T-helper 2 cell (primary cell): ENCODE results near the gene NDUFA13.

ENCODE experiments used
- DNase-seq, 5 experiments: peaks; one replicate each; pipeline versions ENCODE4 v3.0.0 to v3.0.0-alpha.2; 2012 to 2022

NDUFA13 gene

DNA sequence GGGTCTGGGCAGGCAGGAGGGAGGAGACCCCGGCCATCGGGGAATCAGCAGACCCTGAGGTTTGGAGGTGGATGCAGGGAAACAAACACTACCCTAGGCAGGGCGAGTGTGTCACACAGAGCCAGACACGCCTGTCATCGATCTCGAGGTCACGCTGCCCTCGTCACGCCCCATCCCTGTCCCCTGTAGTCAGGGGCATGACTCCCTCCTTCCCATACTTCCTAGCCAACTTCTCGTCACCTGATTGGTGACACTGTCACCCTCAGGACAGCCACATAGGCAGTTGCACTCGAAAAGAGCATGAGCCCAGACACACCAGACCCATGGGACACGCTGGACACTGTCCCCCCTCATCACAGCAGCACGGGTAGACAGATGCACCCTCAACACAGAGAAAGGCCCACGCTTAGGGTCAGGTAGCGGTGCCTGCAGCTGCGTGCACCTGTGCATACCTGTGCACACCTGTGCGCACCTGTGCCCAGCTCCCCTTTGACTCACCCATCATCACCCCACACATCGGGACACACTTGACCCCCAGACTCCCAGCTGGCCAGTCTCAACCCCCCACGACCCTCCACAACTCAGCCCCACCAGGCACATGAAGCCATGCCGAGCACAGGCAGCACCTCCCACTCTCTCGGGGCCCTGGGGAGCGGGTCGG is 33.9 kb downstream of the NDUFA13 start:
- DNase-seq = no peak

DNA sequence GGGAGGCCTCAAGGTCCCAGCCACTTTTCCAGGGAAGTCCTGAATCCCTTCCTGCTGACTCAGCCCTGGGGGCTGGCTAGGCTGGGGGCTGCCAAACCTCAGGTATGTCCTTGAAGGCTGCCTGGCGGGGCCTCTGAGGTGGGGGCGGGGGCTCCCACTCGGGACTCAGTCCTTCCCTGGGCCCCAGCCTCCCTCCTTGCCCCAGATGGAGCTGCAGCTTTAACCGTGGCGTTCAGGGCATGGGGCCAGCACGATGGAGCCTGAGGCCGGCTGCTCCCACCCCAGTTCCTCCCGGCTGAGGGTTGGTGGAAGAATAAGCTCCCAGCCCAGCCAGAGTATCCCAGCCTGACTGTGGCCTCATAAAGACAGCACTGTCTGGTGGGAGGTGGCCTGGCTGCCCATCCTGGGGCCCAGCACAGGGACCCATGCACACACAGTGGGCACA is 34.5 kb downstream of the NDUFA13 start:
- no peak for DNase-seq

DNA sequence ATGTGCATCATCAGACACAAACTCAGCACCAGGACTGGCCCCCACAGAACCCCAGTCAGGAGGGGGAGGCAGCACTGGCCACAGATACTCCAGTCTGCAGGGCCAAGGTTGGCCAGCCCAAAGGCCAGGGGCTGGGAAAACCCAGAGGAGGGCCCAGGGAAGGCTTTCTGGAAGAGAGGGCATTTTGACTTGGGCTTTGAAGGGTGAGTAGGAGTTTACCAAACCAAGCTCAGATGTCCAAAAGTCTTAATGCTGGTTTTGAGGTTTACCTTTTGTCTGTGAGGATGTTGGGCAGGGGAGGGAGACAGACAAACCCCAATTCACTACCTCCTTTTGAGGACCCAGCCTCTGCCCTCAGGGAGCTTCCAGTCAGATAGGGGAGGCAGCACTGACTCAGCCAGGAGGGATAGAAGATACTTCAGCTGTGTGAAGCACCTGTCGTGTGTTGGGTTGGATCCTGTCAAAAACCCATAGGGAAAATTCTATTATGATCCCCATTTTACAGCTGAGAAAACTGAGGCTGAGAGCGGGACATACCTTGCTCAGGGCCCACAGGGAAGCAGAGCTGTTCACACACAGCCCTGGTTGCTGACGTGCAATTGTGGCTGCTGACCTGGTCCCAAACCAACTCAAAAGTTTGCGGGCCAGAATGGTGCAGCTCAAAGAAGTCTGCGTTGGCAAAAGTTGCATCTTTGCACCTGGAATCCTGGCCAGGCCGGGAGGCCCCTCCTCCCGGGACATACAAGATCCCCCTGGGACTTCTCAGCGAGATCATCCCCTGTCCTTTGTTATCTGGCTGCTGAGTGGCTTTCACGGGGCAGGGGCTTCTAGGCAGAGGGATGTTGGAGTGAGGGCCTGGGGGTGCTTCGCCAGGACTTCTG is 35.2 kb downstream of the NDUFA13 start:
- no peak for DNase-seq

DNA sequence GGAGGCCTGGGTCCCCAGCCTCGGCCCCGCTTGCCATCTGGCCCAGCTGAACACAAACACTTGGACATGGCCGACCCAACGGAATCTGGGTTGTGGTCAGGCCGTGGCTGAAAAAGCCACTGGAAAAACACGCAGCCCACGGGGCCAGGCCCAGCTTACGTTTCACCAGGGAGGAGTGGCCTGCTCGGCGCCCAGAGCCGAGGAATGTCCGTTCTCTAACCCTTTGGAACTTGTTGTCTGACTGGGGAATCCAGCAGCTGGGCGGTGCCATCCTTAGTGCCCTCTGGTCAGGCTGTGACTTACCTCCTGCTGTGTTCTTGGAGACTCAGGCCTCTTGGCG is 35.8 kb downstream of the NDUFA13 start:
- DNase-seq = no peak

DNA sequence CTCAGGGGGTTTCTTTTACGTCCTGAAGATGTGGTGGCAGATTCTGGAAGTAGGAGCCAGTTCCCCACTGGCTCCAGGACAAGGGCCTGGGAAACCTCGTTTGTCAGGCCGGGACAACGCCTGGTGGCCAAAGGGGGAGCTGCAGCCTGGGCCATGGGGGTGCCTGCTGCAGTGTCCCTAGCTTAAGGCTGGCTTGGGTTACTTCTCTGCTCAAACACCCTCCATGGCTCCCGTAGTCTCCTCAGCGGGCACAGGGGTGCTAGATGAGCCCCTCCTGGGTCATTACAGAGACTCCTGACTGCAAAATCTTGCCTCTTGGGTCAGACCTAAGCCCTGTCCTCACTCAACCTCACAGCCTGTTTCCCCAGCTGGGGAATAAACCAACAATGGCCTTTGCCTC is 36.8 kb downstream of the NDUFA13 start:
- peak in 1 of 5 experiments; percentile 37 for DNase-seq

DNA sequence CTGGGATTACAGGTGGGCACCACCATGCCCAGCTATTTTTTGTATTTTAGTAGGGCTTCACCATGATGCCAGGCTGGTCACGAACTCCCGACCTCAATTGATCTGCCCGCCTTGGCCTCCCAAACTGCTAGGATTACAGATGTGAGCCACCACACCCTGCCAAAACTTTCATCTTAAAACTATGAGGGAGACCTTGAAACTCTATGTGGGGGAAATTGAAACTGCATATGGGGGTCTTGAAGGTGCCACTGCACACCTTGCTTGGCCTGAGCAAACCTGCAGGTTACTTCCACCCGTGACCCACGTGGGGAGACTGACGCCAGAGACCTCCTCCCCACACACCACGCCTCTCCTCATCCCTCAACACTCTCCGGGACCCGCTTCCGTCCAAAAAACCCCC is 37.6 kb downstream of the NDUFA13 start:
- DNase-seq = no peak

DNA sequence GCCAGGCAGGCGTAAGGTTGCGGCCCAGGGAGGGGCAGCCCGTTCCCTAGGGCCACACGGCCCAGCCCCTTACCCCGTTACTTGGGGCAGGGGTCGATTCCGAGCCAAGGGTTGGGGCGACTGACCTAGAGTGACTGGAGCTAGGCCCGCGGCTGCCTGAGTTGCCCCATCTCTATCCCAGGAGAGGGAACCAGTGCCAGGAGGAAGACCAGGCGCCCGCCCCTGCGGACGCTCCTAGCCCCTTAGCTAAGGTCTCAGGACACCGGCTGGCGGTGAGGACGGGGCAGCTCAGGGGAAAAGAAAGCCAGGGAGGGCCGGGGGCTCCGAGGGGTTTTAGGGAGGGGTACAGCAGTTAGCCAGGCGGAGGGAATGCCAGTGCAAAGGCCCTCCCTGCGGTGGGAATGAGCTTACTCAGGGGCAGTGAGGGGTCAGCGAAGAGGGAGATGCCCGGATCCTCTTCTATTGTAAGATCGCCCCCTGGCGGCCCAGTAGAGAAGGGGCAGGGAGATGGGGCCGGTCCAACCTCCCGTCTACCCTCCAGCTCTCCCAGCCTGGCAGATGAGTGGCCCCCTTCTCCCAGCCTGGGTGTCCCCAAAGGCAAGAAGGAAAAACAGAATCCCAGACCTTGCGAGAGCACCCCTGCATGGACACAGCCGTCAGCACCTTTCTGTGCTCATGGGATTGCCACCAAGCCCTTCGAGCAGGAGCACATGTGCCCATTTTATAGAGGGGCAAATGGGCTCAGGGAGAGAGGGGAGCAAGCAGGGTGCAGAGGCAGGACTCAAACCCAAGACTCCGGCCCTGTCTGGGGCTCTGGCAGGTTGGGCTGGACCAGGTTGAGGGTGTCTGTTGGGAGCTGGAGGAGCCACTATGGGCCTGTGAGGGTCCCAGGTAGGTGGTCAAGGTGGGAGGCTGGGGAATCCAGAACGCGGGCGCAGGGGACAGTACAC is 38.3 kb downstream of the NDUFA13 start:
- peak in 3 of 5 experiments; percentile 43 to 52 (median 45) for DNase-seq

DNA sequence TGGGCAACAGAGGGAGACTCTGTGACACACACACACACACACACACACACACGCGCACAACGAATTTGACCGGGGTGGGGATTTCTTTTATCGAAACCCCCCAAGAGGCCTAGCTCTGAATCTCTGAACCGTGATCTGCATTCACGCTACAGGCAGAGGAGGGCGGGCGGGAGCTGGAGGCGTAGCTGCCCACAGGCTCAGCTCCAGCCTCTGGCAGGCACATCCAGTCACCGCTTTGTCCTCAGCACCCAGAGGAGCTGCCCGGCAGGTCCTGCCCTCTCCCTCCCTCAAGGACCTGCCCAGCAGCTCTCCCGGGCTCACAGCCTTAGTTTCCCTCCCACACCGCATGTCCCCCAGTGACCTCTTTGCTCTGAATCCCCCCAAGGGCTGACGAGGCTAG is 42.0 kb downstream of the NDUFA13 start:
- no peak for DNase-seq

DNA sequence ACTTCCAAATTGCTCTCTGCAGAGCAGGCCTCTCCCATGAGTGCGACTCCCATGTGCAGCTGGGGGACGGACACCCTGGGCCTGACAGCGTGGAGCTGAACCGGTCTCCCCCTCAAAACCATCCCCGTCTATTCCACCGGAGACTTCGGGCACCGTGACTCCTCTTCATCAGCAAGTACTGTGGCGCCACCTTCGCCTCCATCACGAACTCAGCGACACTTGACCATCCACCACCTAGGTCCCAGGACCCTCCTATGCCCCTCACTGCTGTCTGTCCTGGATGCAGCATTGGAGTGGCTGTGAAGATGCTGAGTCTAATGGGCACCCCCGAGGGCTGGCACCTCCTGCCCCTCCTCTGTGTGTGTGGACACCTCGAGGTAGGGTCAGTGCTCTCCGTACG is 42.6 kb downstream of the NDUFA13 start:
- no peak for DNase-seq

DNA sequence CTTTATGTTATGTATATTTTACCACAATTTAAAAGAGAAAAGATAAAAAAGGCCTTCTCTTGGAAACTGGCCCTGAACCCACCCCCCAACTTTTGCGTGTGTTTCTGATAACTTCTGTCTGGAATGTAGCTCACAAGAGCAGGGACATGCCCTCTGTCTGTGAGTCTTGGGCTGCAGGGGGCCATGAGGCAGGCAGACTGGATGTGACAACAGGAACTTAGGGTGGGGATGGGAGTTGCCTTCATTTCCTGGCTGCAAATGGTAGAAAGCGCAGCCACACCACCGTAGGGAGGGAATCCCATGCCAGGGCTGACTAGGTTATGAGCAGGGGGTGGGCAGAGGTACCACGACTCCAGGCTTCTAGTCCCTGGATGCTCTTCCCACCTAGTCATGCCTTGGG is 43.9 kb downstream of the NDUFA13 start:
- DNase-seq = no peak

DNA sequence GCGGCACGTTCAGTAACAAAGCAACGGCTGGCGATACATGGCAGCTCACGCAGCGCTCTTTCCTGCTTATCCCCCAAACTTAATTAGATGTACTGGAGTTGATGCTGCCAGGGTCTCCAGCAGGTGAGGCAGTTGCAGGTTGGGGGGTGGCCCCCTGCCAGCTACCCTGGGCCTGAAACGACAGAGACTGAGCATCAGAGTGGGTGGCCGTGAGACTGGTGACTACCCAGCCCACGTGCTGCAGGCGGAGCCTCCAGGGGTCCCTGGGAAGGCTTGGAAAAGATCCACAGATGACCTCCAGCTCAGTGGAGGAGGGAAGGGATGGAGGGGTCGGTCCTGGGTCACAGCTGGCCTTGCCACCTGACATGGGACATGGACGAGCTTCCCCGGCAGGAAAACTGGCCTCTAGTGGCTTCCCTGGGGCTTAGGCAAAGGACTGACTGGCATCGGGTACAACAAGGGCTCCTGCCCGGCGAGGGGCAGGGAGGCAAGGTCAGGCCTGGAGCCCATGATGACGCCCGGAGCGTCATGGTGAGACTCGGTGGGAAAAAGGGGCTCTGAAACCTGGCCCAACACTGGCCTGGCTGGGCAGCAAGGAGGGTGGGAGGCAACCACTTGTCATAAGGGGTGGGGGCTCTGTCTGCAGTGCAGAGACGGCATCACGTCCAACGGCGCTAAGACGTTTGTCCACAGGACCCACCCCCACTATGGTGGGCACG is 46.1 kb downstream of the NDUFA13 start:
- DNase-seq = no peak

DNA sequence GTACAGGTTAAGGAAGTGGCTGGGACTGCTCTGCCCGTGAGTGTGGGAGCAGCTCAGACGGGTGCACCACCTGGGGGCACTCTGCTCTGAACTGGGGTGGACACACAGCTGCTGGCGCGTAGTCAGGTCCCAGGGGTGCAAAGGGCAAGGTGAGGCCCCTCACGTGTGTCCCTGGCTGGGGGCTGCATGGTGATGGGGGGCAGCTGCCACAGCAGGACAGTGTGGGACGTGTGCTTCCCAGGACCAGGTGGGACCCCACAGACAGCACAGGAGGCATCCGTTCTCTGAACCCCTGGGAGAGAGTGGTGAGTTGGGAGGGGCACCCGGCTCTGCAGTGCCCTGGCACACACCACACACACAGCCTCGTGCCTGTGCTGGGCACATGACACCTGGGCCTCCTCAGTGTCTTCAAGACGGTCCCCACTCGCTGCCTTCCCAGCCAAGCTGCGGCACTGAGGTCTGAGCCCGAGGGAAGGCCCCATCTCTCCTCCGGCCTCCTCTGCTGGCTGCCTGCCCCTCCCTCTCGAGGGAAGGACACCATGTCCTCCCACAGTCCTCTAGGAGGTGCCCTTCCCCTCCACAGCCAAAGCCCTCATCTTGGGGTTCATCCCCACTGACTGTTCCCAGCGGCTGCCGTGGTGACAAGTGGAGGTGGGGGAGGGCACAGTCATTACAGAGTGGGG is 46.8 kb downstream of the NDUFA13 start:
- DNase-seq = peak in 2 of 5 experiments; percentile 20 to 63

DNA sequence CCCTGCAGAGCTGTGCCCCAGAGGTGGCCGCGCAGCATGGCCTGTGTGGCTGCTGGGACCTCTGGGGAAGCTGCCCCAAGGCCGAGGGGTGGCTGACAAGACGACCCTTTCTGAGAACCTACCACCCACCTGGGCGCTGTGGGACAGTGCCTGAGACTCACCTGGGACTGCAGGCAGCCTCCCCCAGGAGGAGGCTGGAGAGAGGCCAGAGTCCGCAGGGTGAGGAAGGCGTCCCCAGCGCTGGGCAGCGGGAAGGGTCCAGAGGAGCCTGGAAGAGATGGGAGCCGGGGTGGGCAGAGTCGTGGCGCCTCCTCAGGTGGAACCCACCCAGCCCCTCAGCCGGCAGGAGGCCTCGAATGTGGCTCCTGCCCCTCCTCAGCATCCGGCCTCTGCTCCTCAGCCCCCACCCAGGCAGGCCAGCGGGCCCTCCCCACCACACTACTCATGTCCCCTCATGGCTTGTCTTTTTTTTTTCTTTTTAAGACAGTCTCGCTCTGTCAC is 47.4 kb downstream of the NDUFA13 start:
- DNase-seq = no peak

DNA sequence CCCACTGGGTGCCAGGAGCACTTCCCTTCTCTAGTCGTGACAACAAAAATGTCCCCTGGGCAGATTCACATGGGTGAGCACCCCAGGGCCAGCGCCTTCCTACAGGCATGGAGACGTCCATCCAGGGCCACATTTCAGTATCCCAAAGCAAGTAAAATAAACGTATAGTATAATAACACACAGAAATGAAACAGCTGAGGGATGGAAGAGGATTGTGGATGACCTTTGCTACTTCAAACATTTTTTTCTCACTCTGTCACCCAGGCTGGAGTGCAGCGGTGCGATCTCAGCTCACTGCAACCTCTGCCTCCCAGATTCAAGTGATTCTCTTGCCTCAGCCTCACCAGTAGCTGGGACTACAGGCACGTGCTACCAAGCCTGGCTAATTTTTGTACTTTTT is 50.3 kb downstream of the NDUFA13 start:
- no peak for DNase-seq

DNA sequence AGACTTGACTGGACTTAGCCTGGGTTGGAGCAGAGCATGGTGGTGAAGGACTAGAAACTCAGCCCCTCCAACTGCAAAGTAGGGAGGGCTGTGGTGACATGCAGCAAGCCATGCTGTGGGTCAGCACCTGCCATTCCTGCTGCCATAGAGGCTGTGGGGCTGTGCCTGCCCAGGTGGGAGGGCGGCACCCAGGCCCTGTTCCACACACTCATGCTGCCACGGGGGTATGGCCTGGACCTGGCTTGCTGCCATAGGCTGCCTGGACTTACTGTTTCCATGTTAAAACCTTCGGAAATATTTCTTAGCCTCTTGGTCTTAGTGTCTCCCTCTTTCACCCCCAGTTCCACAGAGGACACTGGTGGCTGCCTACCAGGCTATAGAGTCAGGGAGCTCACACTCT is 51.4 kb downstream of the NDUFA13 start:
- DNase-seq = no peak

DNA sequence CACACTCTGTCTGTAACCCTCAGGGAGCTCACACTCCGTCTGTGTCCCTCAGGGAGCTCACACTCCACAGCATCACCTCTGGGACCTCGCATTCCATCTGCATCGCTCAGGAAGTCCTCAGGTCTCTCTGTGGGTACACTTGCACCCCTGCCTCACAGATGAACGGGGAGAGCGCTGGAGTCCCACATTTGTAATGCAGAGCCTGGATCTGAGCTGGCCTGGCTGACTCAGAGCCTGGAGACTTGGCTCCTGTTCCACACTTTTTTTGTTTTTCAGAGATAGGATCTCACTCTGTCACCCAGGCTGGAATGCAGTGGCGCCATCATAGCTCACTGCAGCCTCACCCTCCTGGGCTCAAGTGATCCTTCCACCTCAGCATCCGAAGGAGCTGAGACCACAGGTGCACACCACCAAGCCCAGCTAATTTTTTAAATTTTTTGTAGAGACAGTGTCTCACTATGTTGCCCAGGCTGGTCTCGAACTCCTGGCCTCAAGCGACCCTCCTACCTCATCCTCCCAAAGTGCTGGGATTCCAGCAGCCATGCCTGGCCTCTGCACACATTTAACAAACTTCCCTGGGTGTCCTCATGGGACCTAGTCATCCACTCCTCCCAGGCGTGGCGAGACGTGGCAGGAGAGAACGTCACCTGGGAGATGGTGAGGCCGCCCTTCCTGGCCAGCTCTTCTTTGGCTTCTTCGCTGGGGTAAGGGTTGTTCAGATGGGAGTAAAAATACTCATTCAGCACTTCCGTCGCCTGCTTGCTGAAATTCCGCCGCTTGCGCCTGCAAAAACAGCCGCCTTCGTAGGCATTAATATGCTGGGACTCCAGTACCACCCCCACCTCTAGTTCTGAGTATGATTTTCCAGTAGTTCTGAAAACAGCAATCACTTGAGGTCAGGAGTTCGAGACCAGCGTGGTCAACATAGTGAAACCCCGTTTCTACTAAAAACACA is 53.1 kb downstream of the NDUFA13 start:
- no peak for DNase-seq

DNA sequence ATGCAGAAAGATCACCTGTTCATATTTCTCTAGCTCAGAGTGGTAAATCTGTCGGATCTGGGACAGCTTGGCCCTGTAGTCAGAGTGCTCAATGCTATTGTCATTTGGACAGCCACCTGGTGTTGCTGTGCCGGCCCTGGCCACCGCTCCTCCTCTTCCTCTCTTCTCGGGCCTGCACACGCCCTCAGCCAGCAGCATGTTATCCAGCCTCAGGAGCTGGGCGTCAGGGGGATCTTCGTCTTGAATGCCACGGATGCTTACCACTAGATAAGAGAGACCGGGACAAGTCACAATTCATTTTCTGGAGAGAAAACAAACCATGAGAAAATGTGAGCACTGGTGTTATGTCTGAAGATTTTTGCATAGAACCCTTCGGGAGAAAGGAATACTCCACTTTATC is 54.5 kb downstream of the NDUFA13 start:
- no peak for DNase-seq

DNA sequence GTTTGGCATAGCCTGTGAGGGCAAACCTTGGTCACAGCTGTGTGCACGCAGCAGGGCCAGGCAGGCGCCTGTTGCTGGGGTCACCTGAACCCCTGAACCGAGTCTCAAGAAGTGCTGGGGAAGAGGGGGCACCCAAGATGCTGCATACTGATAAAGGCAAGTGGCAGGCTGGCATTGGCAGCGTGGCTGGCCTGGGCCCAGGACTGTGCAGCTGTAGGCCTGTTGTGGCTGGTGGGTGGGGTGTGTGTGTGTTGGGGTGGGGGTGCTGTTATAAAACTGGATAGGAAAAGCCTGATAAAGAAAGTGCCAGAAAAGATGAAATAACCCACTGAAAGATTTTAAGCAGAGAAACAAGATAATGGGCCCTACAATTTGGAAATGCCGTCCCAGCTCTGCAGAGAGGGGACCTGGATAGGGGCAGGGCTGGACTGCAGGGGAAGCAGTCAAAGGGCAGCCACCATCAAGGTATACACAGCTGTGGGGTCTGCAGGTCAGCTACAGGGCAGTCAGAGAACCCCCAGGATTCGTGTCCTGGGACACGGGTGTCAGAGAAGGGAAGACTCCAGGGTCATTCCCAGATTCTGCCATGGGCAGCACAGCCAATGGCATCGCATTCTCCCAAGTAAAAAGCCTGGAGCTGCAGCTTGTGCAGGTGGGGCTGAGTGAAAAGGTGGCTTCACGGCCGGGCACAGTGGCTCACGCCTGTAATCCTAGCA is 55.2 kb downstream of the NDUFA13 start:
- no peak for DNase-seq

DNA sequence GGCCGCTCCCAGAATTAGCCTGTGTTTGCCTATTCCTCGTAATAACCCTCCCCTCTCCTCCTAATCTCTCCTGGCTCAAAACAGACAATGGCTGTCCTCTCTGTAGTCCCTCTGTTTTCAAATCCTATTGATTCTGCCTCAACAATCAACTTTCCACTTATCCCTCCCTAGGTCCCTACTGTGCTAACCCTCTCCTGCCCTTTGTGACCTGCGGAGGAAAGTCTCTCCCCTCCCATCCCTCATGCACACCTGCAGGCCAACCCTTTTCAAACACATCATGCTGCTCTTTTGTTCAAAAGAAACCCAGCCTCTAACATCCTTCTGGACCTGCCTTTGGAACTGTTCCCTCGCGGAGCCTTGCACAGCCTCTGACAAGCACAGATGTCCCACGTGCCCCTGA is 59.4 kb downstream of the NDUFA13 start:
- DNase-seq = no peak
